SK-N-DZ (cell line): ENCODE measurements around the gene PRRT1.
"Not testable (repeated sequence)": the region's sequence is repeated elsewhere in the genome, so short reads cannot be mapped to it uniquely, and the experiment has no call there.

Experiments used
- DNase-seq: peaks from one replicate; pipeline ENCODE4 v3.0.0-alpha.2; 2015; ENCODE audit warnings: low spot score

The PRRT1 gene

GRCh38 chr6:32151181-32151862 lies 417 bp downstream of the PRRT1 start:
- no peak for DNase-seq

GRCh38 chr6:32149932-32150870 lies 1.5 kb downstream of the PRRT1 start:
- DNase-seq, result no peak

- no peak for DNase-seq
These were observed 2.5 kb downstream of the PRRT1 start for GRCh38 chr6:32149092-32149755.

GRCh38 chr6:32148289-32149091 lies 3.2 kb downstream of the PRRT1 start:
- no peak for DNase-seq

- DNase-seq, result no peak
These were observed 4.2 kb downstream of the PRRT1 start for GRCh38 chr6:32147401-32148132.

- DNase-seq, result no peak
These were observed 5.1 kb downstream of the PRRT1 start for GRCh38 chr6:32146687-32147086.

GRCh38 chr6:32146287-32146686 lies 5.5 kb downstream of the PRRT1 start:
- DNase-seq, result no peak

GRCh38 chr6:32144238-32144637 lies 7.5 kb downstream of the PRRT1 start:
- DNase-seq, result not testable (repeated sequence)

- DNase-seq, result no peak
These were observed 11.2 kb downstream of the PRRT1 start for GRCh38 chr6:32140420-32141046.

GRCh38 chr6:32139590-32139989 lies 12.1 kb downstream of the PRRT1 start:
- no peak for DNase-seq

- DNase-seq, result no peak
These were observed 14.3 kb downstream of the PRRT1 start for GRCh38 chr6:32137454-32137853.

- no peak for DNase-seq
These were observed 18.0 kb downstream of the PRRT1 start for GRCh38 chr6:32133786-32134185.

GRCh38 chr6:32132110-32132509 lies 19.6 kb downstream of the PRRT1 start:
- no peak for DNase-seq

- no peak for DNase-seq
These were observed 20.2 kb downstream of the PRRT1 start for GRCh38 chr6:32131439-32131948.

- no peak for DNase-seq
These were observed 22.2 kb downstream of the PRRT1 start for GRCh38 chr6:32129297-32130088.

- no peak for DNase-seq
These were observed 22.9 kb downstream of the PRRT1 start for GRCh38 chr6:32128751-32129296.

GRCh38 chr6:32127717-32128592 lies 23.8 kb downstream of the PRRT1 start, which contains the start of gene ATF6B:
Gene ATF6B, minus strand, starts transcription at chr6:32128246. Its CDS starts 39 bp downstream, at chr6:32128207.
- DNase-seq, result peak; percentile 100

- no peak for DNase-seq
These were observed 24.4 kb downstream of the PRRT1 start for GRCh38 chr6:32127409-32127716.
